Upper lobe of right lung (tissue), 1 donor: ENCODE measurements around the gene ZNF205. TPM values are rescaled to one million over a fixed set of nuclear protein-coding genes. Genes with fewer than 3 reads are reported as not detected.

Experiments
- ATAC-seq: fragments of 200-7000 bp; cut with Tn5 transposase; one replicate; pipeline ENCODE4 v1.9.1; 2020; ENCODE audit warnings: mild to moderate bottlenecking, moderate library complexity
- DNase-seq: peaks from one replicate; pipeline ENCODE4 v3.0.0-alpha.2; 2020
- H3K27ac ChIP-seq: fragments of 200-600 bp; one replicate; pipeline ENCODE4 v1.8.0; 2022
- H3K27me3 ChIP-seq: fragments of 200-600 bp; one replicate; pipeline ENCODE4 v1.8.0; 2022; ENCODE audit warnings: mild to moderate bottlenecking
- H3K36me3 ChIP-seq: fragments of 200-600 bp; one replicate; pipeline ENCODE4 v1.8.0; 2022
- H3K4me1 ChIP-seq: fragments of 200-600 bp; one replicate; pipeline ENCODE4 v1.8.0; 2022
- H3K4me3 ChIP-seq: fragments of 200-600 bp; one replicate; pipeline ENCODE4 v1.8.0; 2022; ENCODE audit warnings: mild to moderate bottlenecking
- H3K9me3 ChIP-seq: fragments of 200-600 bp; one replicate; pipeline ENCODE4 v1.8.0; 2022
- CTCF ChIP-seq: fragments of 200-600 bp; IDR thresholded peaks from one replicate; pipeline ENCODE4 v1.8.0; 2022; ENCODE audit warnings: antibody characterized with exemption
- intact Hi-C: fragments of 100-400 bp; cut with DNase I; formaldehyde crosslinking; loops from one replicate; pipeline ENCODE4 v1.11.0; 2022
- total RNA-seq: library from RNA; stranded (reverse); fragmentation: NEBNext Ultra II Directional; extraction: Animal tissue kit (Norgen Biotek cat#: 25700); gene quantifications from one replicate; pipeline ENCODE4 v1.2.1, GENCODE V29; 2021
- donor health status: DM: no; HTN: yes; CAD: no; lungs with severe emphysema.

The ZNF205 gene
- total RNA-seq, 1 donor from 2014 or later = 11.7 TPM

- TF ChIP-seq CTCF = no peak
- Histone ChIP-seq H3K4me3 (no peak overlapping the region), H3K9me3 (no peaks in the 10 kb centered on the region), H3K4me1 (peaks cover 9% of the 10 kb centered on the region), H3K27me3 (no peaks in the 10 kb centered on the region), H3K36me3 (peaks cover 31% of the 10 kb centered on the region), H3K27ac (no peak overlapping the region)
- DNase-seq = no peak
- no peak for ATAC-seq
- intact Hi-C loops = no loop called here
Observed at GRCh38 chr16:3118846-3119245, 6.5 kb downstream of the ZNF205 start.

DNA sequence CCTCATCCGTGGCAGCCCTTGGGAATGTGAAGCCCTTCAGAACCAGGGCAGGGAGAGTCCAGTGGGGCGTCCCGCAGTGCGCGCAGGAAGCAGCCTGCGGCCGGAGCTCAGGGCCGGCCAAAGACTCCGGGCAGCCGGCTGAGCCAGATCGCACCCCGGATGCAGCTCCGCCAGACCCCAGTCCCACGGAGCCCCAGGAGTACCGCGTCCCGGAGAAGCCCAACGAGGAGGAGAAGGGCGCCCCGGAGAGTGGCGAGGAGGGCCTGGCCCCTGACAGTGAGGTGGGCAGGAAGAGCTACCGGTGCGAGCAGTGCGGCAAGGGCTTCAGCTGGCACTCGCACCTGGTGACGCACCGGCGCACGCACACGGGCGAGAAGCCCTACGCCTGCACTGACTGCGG is 6.9 kb downstream of the ZNF205 start:
- intact Hi-C loops = no loop called here
- Histone ChIP-seq H3K36me3 (peaks cover 31% of the 10 kb centered on the region), H3K4me1 (peaks cover 6% of the 10 kb centered on the region), H3K27me3 (no peaks in the 10 kb centered on the region), H3K9me3 (no peaks in the 10 kb centered on the region), H3K27ac (no peak overlapping the region), H3K4me3 (no peak overlapping the region)
- TF ChIP-seq CTCF = no peak
- no peak for DNase-seq
- no peak for ATAC-seq

DNA sequence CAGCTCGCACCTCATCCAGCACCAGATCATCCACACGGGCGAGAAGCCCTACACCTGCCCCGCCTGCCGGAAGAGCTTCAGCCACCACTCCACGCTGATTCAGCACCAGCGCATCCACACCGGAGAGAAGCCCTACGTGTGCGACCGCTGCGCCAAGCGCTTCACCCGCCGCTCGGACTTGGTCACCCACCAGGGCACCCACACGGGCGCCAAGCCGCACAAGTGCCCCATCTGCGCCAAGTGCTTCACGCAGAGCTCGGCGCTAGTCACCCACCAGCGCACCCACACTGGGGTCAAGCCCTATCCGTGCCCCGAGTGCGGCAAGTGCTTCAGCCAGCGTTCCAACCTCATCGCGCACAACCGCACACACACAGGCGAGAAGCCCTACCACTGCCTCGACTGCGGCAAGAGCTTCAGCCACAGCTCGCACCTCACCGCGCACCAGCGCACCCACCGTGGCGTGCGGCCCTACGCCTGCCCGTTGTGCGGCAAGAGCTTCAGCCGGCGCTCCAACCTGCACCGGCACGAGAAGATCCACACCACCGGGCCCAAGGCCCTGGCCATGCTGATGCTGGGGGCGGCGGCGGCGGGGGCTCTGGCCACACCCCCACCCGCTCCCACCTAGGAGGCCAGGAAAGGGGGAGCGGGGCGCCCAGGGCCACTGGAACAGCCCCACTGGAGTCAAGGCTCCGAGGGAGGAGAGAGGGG is 7.5 kb downstream of the ZNF205 start:
- peaks cover 6% of the 10 kb centered on the region for H3K4me1 ChIP-seq
- ATAC-seq = no peak
- intact Hi-C loops = no loop called here
- H3K4me3 ChIP-seq = no peak overlapping the region
- H3K9me3 ChIP-seq = no peaks in the 10 kb centered on the region
- peaks cover 30% of the 10 kb centered on the region for H3K36me3 ChIP-seq
- peak; percentile 57 for DNase-seq
- TF ChIP-seq CTCF = no peak
- H3K27me3 ChIP-seq = no peaks in the 10 kb centered on the region
- no peak overlapping the region for H3K27ac ChIP-seq

GRCh38 chr16:3120435-3120834 is 8.0 kb downstream of the ZNF205 start:
- ATAC-seq = no peak
- intact Hi-C loops = no loop called here
- DNase-seq = no peak
- H3K4me3 ChIP-seq = no peak overlapping the region
- H3K27ac ChIP-seq = no peak overlapping the region
- H3K36me3 ChIP-seq = peaks cover 26% of the 10 kb centered on the region
- no peak for TF ChIP-seq CTCF
- no peaks in the 10 kb centered on the region for H3K9me3 ChIP-seq
- peaks cover 6% of the 10 kb centered on the region for H3K4me1 ChIP-seq
- H3K27me3 ChIP-seq = no peaks in the 10 kb centered on the region

GRCh38 chr16:3121851-3122467 is 9.6 kb downstream of the ZNF205 start:
- Histone ChIP-seq H3K9me3 (no peaks in the 10 kb centered on the region), H3K36me3 (peaks cover 18% of the 10 kb centered on the region), H3K4me1 (peaks cover 6% of the 10 kb centered on the region), H3K27me3 (no peaks in the 10 kb centered on the region), H3K4me3 (no peak overlapping the region), H3K27ac (no peak overlapping the region)
- DNase-seq = no peak
- no peak for TF ChIP-seq CTCF
- intact Hi-C loops = no loop called here
- no peak for ATAC-seq
